Suprapubic skin (tissue), 4 donors: ENCODE results near the gene TRIM66. TPM values are rescaled to one million over a fixed set of nuclear protein-coding genes. Genes with fewer than 3 reads are reported as not detected.
A peak's percentile ranks its signal among the peaks of the same experiment; 100 is the strongest.

ENCODE experiments used
- DNase-seq, 2 donors: peaks; one replicate each; pipeline ENCODE4 v3.0.0-alpha.2; 2019; ENCODE audit warnings: low spot score in 2 of 2
- H3K27ac ChIP-seq: fragments of 200-600 bp; sonication (generic); one replicate; pipeline ENCODE4 v1.5.1; 2019
- H3K27me3 ChIP-seq: fragments of 200-600 bp; sonication (generic); one replicate; pipeline ENCODE4 v1.5.1; 2019
- H3K36me3 ChIP-seq: fragments of 200-600 bp; sonication (generic); one replicate; pipeline ENCODE4 v1.5.1; 2019
- H3K4me1 ChIP-seq: fragments of 200-600 bp; sonication (generic); one replicate; pipeline ENCODE4 v1.5.1; 2019
- H3K4me3 ChIP-seq: fragments of 200-600 bp; sonication (generic); one replicate; pipeline ENCODE4 v1.5.1; 2019; ENCODE audit warnings: mild to moderate bottlenecking
- H3K9me3 ChIP-seq: fragments of 200-600 bp; sonication (generic); one replicate; pipeline ENCODE4 v1.5.1; 2019
- CTCF ChIP-seq, 2 donors: fragments of 200-600 bp in 1 of 2; fragments of 450-650 bp in 1 of 2; sonication (generic) in 1 of 2; IDR thresholded peaks; one replicate each; pipeline ENCODE4 v1.5.1; 2016 to 2019; ENCODE audit warnings: antibody characterized with exemption in 2 of 2, mild to moderate bottlenecking in 1 of 2, moderate library complexity in 1 of 2
- EP300 ChIP-seq: sonication (generic); formaldehyde crosslinking; IDR thresholded peaks from one replicate; pipeline ENCODE4 v1.6.1; 2017; ENCODE audit warnings: antibody characterized with exemption
- POLR2A ChIP-seq, 2 donors: fragments of 450-650 bp; IDR thresholded peaks; one replicate each; pipeline ENCODE4 v1.6.1; 2017; ENCODE audit warnings: antibody characterized with exemption in 2 of 2, mild to moderate bottlenecking in 2 of 2, moderate library complexity in 2 of 2
- POLR2AphosphoS5 ChIP-seq, 3 donors: sonication (generic); formaldehyde crosslinking; IDR thresholded peaks; one replicate each; pipeline ENCODE4 v1.6.1; 2017; ENCODE audit warnings: antibody characterized with exemption in 3 of 3
- WGBS: methylation state at CpG from one replicate; pipeline ENCODE4 v1.1.5; 2018; 5-methylcytosine and 5-hydroxymethylcytosine counted together
- total RNA-seq, 4 donors: library from RNA; depleted of rRNA; stranded (reverse); fragments of >200 nt; gene quantifications; one replicate each; pipeline ENCODE4 v1.1.0, GENCODE V29; 2016

The TRIM66 gene
- total RNA-seq, 4 donors from 2014 or later = 9.9 to 20.3 (median 11.7) TPM

- Histone ChIP-seq H3K36me3 (no peaks in the 10 kb centered on the region), H3K4me1 (no peaks in the 10 kb centered on the region), H3K4me3 (no peak overlapping the region), H3K27ac (no peak overlapping the region), H3K9me3 (no peaks in the 10 kb centered on the region), H3K27me3 (no peaks in the 10 kb centered on the region)
- DNase-seq = no peak
- WGBS = 97% methylated on average over 2 of the region's 2 CpGs
- TF ChIP-seq EP300 (no peak), CTCF (IDR thresholded peaks at IDR 0.05) (no peak), POLR2AphosphoS5 (IDR thresholded peaks at IDR 0.05) (no peak)
Measured at GRCh38 chr11:8577791-8578581, 104.5 kb downstream of the TRIM66 start.

- no peaks in the 10 kb centered on the region for H3K4me1 ChIP-seq
- H3K36me3 ChIP-seq = no peaks in the 10 kb centered on the region
- no peak overlapping the region for H3K27ac ChIP-seq
- H3K9me3 ChIP-seq = no peaks in the 10 kb centered on the region
- no peak for DNase-seq
- TF ChIP-seq POLR2AphosphoS5 (IDR thresholded peaks at IDR 0.05) (no peak), EP300 (no peak), POLR2A (IDR thresholded peaks at IDR 0.05) (no peak), CTCF (IDR thresholded peaks at IDR 0.05) (no peak)
- 100% methylated on average over 1 of the region's 1 CpG for WGBS
- H3K27me3 ChIP-seq = no peaks in the 10 kb centered on the region
- no peak overlapping the region for H3K4me3 ChIP-seq
Measured at GRCh38 chr11:8574798-8575197, 107.7 kb downstream of the TRIM66 start.

- DNase-seq = no peak
- no peak for TF ChIP-seq EP300
- TF ChIP-seq CTCF (IDR thresholded peaks at IDR 0.05) = no peak
- no peak for TF ChIP-seq POLR2AphosphoS5 (IDR thresholded peaks at IDR 0.05)
- TF ChIP-seq POLR2A (IDR thresholded peaks at IDR 0.05) = no peak
- no peak overlapping the region for H3K4me3 ChIP-seq
- no peaks in the 10 kb centered on the region for H3K36me3 ChIP-seq
- H3K27me3 ChIP-seq = no peaks in the 10 kb centered on the region
- H3K9me3 ChIP-seq = no peaks in the 10 kb centered on the region
- H3K27ac ChIP-seq = no peak overlapping the region
- 75% methylated on average over 1 of the region's 1 CpG for WGBS
- H3K4me1 ChIP-seq = no peaks in the 10 kb centered on the region
Measured at GRCh38 chr11:8573777-8574176, 108.7 kb downstream of the TRIM66 start.

DNA sequence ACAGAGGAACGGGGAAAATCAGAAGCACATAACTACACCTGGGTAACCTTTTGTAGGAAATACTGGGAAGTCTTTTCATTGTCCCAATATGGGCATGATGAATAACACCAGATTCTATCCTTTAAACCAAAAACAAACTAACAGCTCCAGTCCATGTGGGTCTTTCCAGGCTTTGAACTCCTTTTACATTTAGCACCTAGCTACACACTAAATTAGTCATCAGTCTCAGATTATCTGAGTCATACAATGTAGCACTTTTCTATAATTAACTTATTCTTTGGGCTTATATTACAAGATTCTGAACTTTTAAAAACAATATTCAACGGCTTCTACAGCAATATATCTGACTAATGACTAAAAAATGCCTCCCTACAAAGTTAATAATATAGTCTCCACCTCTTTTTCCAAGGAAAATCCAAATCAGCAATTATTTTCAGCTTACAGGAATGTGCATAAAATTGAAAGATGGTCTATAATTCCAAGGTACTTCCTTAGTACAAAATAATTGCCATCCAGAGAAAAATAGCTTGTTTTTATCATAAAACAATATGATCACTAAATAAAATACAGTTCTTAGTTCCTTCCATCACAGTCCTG, 114.8 kb downstream of the TRIM66 start:
- Histone ChIP-seq H3K36me3 (no peaks in the 10 kb centered on the region), H3K4me1 (no peaks in the 10 kb centered on the region), H3K27ac (no peak overlapping the region), H3K9me3 (no peaks in the 10 kb centered on the region), H3K27me3 (no peaks in the 10 kb centered on the region), H3K4me3 (no peak overlapping the region)
- DNase-seq = no peak
- TF ChIP-seq POLR2AphosphoS5 (IDR thresholded peaks at IDR 0.05) (no peak), POLR2A (IDR thresholded peaks at IDR 0.05) (no peak), CTCF (IDR thresholded peaks at IDR 0.05) (no peak), EP300 (no peak)
- WGBS = 51% methylated on average over 2 of the region's 2 CpGs

DNA sequence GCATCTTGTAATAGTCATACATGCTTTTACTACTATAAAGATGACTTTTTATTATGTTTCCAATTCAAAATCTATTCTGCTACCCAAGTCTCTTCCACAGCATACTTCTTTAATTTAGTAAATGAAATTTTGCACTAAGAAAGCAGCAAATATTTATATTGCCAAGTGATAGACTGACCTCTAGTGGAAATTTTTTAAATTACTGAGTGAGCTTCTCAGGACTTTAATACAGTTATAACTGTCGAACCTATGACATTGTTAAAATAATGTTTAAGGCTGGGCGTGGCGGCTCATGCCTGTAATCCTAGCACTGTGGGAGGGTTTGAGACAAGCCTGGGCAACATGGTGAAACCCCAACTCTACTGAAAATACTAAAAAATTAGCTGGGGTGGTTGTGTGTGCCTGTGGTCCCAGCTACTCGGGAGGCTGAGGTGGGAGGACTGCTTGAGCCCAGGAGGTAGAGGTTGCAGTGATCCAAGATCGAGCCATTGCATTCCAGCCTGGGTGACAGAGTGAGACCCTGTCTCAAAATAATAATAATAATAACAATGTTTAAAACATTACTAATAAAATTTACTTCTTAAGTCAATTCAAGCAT, 115.8 kb downstream of the TRIM66 start:
- no peaks in the 10 kb centered on the region for H3K4me1 ChIP-seq
- TF ChIP-seq CTCF (IDR thresholded peaks at IDR 0.05) (peak; percentile 58 to 59), POLR2A (IDR thresholded peaks at IDR 0.05) (no peak), POLR2AphosphoS5 (IDR thresholded peaks at IDR 0.05) (no peak), EP300 (no peak)
- H3K4me3 ChIP-seq = no peak overlapping the region
- 23% methylated on average over 5 of the region's 5 CpGs for WGBS
- H3K27ac ChIP-seq = no peak overlapping the region
- H3K9me3 ChIP-seq = no peaks in the 10 kb centered on the region
- no peak for DNase-seq
- H3K27me3 ChIP-seq = no peaks in the 10 kb centered on the region
- H3K36me3 ChIP-seq = no peaks in the 10 kb centered on the region
